Measurements from ENCODE around the gene VASN.

DNA sequence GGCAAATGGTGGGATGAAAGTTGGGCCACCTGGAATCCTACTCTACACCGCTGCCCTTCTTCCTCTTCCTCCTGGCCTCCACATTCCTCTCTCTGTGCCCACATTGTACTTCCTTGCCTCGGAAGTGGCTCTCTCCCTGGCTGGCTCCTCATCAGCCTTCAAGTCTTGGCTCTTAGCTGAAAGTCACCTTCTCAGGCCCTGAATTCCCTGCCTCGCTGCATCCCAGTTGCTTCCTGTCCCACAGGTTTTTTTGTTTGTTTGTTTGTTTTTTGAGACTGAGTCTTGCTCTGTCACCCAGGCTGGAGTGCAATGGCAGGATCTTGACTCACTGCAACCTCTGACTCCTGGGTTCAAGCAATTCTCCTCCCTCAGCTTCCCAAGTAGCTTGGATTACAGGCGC lies 18.0 kb upstream of the VASN start:
- TF ChIP-seq, protein P1, sequence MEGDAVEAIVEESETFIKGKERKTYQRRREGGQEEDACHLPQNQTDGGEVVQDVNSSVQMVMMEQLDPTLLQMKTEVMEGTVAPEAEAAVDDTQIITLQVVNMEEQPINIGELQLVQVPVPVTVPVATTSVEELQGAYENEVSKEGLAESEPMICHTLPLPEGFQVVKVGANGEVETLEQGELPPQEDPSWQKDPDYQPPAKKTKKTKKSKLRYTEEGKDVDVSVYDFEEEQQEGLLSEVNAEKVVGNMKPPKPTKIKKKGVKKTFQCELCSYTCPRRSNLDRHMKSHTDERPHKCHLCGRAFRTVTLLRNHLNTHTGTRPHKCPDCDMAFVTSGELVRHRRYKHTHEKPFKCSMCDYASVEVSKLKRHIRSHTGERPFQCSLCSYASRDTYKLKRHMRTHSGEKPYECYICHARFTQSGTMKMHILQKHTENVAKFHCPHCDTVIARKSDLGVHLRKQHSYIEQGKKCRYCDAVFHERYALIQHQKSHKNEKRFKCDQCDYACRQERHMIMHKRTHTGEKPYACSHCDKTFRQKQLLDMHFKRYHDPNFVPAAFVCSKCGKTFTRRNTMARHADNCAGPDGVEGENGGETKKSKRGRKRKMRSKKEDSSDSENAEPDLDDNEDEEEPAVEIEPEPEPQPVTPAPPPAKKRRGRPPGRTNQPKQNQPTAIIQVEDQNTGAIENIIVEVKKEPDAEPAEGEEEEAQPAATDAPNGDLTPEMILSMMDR (IDR thresholded peaks at IDR 0.05), result no peak
- TF ChIP-seq POLR2A (IDR thresholded peaks at IDR 0.05), result no peak
